ENCODE measurements around the gene GLB1L.

GLB1L gene

GRCh38 chr2:219199470-219200211, 45.6 kb downstream of the GLB1L start:
- Histone ChIP-seq H3K9me2 (replicated peaks; ENCODE audit: insufficient read depth, low read length) (no peaks in the 10 kb centered on the region), H3K4me2 (ENCODE audit: low read depth, low read length) (no peak overlapping the region), H3K9me3 (replicated peaks; ENCODE audit: insufficient read depth, low read length) (no peaks in the 10 kb centered on the region), H3K4me3 (ENCODE audit: low read length) (no peak overlapping the region), H3K27ac (ENCODE audit: low read length) (no peak overlapping the region), H2AFZ (ENCODE audit: low read length) (no peak overlapping the region), H3K79me2 (ENCODE audit: low read length) (no peaks in the 10 kb centered on the region), H3F3A (ENCODE audit: insufficient read depth, low read length) (no peaks in the 10 kb centered on the region), H3K36me3 (replicated peaks; ENCODE audit: insufficient read depth, low read length) (no peaks in the 10 kb centered on the region), H3K9ac (ENCODE audit: low read length) (no peak overlapping the region), H4K20me1 (ENCODE audit: insufficient read depth, low read length) (no peaks in the 10 kb centered on the region), H3K4me1 (ENCODE audit: low read length) (no peaks in the 10 kb centered on the region), H3K27me3 (replicated peaks; ENCODE audit: insufficient read depth, low read length) (no peaks in the 10 kb centered on the region)
- TF ChIP-seq EZH2phosphoT487 (IDR thresholded peaks at IDR 0.05; ENCODE audit: low read length): no peak
- no peak for TF ChIP-seq CTCF (IDR thresholded peaks at IDR 0.05; ENCODE audit: low read length)
- no peak for TF ChIP-seq EZH2 (optimal IDR thresholded peaks at IDR 0.05; ENCODE audit: low read depth, low read length)
- no peak for DNase-seq

- TF ChIP-seq EZH2phosphoT487 (IDR thresholded peaks at IDR 0.05; ENCODE audit: low read length) (no peak), EZH2 (optimal IDR thresholded peaks at IDR 0.05; ENCODE audit: low read depth, low read length) (no peak), CTCF (IDR thresholded peaks at IDR 0.05; ENCODE audit: low read length) (no peak)
- H3K36me3 ChIP-seq (replicated peaks; ENCODE audit: insufficient read depth, low read length): no peaks in the 10 kb centered on the region
- no peak overlapping the region for H3K4me3 ChIP-seq (ENCODE audit: low read length)
- no peaks in the 10 kb centered on the region for H4K20me1 ChIP-seq (ENCODE audit: insufficient read depth, low read length)
- no peak overlapping the region for H3K27ac ChIP-seq (ENCODE audit: low read length)
- H3K27me3 ChIP-seq (replicated peaks; ENCODE audit: insufficient read depth, low read length): no peaks in the 10 kb centered on the region
- no peaks in the 10 kb centered on the region for H3K79me2 ChIP-seq (ENCODE audit: low read length)
- H3K9me3 ChIP-seq (replicated peaks; ENCODE audit: insufficient read depth, low read length): no peaks in the 10 kb centered on the region
- no peak overlapping the region for H2AFZ ChIP-seq (ENCODE audit: low read length)
- no peaks in the 10 kb centered on the region for H3F3A ChIP-seq (ENCODE audit: insufficient read depth, low read length)
- H3K9me2 ChIP-seq (replicated peaks; ENCODE audit: insufficient read depth, low read length): no peaks in the 10 kb centered on the region
- H3K9ac ChIP-seq (ENCODE audit: low read length): no peak overlapping the region
- H3K4me1 ChIP-seq (ENCODE audit: low read length): no peaks in the 10 kb centered on the region
- no peak for DNase-seq
- no peak overlapping the region for H3K4me2 ChIP-seq (ENCODE audit: low read depth, low read length)
These were observed 46.3 kb downstream of the GLB1L start for GRCh38 chr2:219198974-219199373.

GRCh38 chr2:219197388-219197787, 47.9 kb downstream of the GLB1L start:
- Histone ChIP-seq H3K27ac (ENCODE audit: low read length) (no peak overlapping the region), H3K27me3 (replicated peaks; ENCODE audit: insufficient read depth, low read length) (no peaks in the 10 kb centered on the region), H3K4me1 (ENCODE audit: low read length) (no peaks in the 10 kb centered on the region), H3F3A (ENCODE audit: insufficient read depth, low read length) (no peaks in the 10 kb centered on the region), H4K20me1 (ENCODE audit: insufficient read depth, low read length) (no peaks in the 10 kb centered on the region), H2AFZ (ENCODE audit: low read length) (no peak overlapping the region), H3K36me3 (replicated peaks; ENCODE audit: insufficient read depth, low read length) (no peaks in the 10 kb centered on the region), H3K4me3 (ENCODE audit: low read length) (no peak overlapping the region), H3K9me3 (replicated peaks; ENCODE audit: insufficient read depth, low read length) (no peaks in the 10 kb centered on the region), H3K4me2 (ENCODE audit: low read depth, low read length) (no peak overlapping the region), H3K9me2 (replicated peaks; ENCODE audit: insufficient read depth, low read length) (no peaks in the 10 kb centered on the region), H3K79me2 (ENCODE audit: low read length) (no peaks in the 10 kb centered on the region), H3K9ac (ENCODE audit: low read length) (no peak overlapping the region)
- DNase-seq: no peak
- TF ChIP-seq CTCF (IDR thresholded peaks at IDR 0.05; ENCODE audit: low read length) (no peak), EZH2 (optimal IDR thresholded peaks at IDR 0.05; ENCODE audit: low read depth, low read length) (no peak), EZH2phosphoT487 (IDR thresholded peaks at IDR 0.05; ENCODE audit: low read length) (no peak)

Measured in MM.1S (cell line).